ENCODE results near the gene PPP1R15A.
"Not testable (repeated sequence)": the region's sequence is repeated elsewhere in the genome, so short reads cannot be mapped to it uniquely, and the experiment has no call there.

The PPP1R15A gene

DNA sequence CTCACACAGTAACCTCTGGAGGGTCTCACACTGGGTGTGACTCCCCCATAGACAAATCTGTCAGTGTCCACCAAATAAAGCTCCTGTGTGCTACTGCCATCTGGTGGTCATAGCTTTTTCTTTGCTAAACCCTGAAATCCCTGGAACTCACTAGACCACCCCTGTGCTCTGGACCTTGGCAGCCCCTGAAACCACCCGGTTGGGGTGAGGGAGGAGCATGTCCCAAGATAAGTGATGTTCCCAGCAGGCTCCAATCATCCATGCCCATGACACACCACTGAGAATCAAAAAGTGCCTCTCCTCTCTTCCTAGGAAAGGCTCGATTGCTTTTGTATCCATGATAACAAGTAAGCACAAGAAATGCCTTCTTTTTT is 29.4 kb upstream of the PPP1R15A start:
- no peaks in the 10 kb centered on the region for H3K36me3 ChIP-seq (ENCODE audit: insufficient read depth, low read length)
- DNase-seq (peak; percentile 64), ATAC-seq (ENCODE audit: insufficient read depth, low read depth) (peak; percentile 86)
- H3K27ac ChIP-seq (ENCODE audit: low read length): no peak overlapping the region
- H3K4me1 ChIP-seq (ENCODE audit: insufficient read depth, low read length): no peaks in the 10 kb centered on the region
- H3K27me3 ChIP-seq (ENCODE audit: insufficient read depth, low read length, poor library complexity): no peaks in the 10 kb centered on the region
- TF ChIP-seq EZH2 (IDR thresholded peaks at IDR 0.05; ENCODE audit: borderline replicate concordance, low read depth, low read length, severe bottlenecking): no peak
- TF ChIP-seq, protein P1, sequence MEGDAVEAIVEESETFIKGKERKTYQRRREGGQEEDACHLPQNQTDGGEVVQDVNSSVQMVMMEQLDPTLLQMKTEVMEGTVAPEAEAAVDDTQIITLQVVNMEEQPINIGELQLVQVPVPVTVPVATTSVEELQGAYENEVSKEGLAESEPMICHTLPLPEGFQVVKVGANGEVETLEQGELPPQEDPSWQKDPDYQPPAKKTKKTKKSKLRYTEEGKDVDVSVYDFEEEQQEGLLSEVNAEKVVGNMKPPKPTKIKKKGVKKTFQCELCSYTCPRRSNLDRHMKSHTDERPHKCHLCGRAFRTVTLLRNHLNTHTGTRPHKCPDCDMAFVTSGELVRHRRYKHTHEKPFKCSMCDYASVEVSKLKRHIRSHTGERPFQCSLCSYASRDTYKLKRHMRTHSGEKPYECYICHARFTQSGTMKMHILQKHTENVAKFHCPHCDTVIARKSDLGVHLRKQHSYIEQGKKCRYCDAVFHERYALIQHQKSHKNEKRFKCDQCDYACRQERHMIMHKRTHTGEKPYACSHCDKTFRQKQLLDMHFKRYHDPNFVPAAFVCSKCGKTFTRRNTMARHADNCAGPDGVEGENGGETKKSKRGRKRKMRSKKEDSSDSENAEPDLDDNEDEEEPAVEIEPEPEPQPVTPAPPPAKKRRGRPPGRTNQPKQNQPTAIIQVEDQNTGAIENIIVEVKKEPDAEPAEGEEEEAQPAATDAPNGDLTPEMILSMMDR (IDR thresholded peaks at IDR 0.05; ENCODE audit: borderline replicate concordance, extremely low read depth, low read length, poor library complexity, severe bottlenecking): peak; percentile 91
- H3K4me3 ChIP-seq (ENCODE audit: low read depth in 1 of 2, low read length in 2 of 2): no peak overlapping the region
- no peaks in the 10 kb centered on the region for H3K79me2 ChIP-seq (ENCODE audit: insufficient read depth, low read length)
- no peaks in the 10 kb centered on the region for H3K9me3 ChIP-seq (ENCODE audit: insufficient read depth, low read length, severe bottlenecking)
- no peak overlapping the region for H2AFZ ChIP-seq (ENCODE audit: low read depth, low read length)
- no peak overlapping the region for H3K9ac ChIP-seq (ENCODE audit: low read depth, low read length)
- no peak overlapping the region for H3K4me2 ChIP-seq (ENCODE audit: insufficient read depth, low read length)
- H4K20me1 ChIP-seq (ENCODE audit: insufficient read depth, low read length): no peaks in the 10 kb centered on the region

GRCh38 chr19:48844472-48844871 is 27.7 kb upstream of the PPP1R15A start:
- no peak for DNase-seq
- no peak for ATAC-seq (ENCODE audit: insufficient read depth, low read depth)
- Histone ChIP-seq H3K4me3 (ENCODE audit: low read depth in 1 of 2, low read length in 2 of 2) (no peak overlapping the region), H3K36me3 (ENCODE audit: insufficient read depth, low read length) (no peaks in the 10 kb centered on the region), H3K27ac (ENCODE audit: low read length) (no peak overlapping the region), H3K4me1 (ENCODE audit: insufficient read depth, low read length) (no peaks in the 10 kb centered on the region), H3K4me2 (ENCODE audit: insufficient read depth, low read length) (no peak overlapping the region), H3K9ac (ENCODE audit: low read depth, low read length) (no peak overlapping the region), H2AFZ (ENCODE audit: low read depth, low read length) (no peak overlapping the region), H3K79me2 (ENCODE audit: insufficient read depth, low read length) (no peaks in the 10 kb centered on the region), H3K9me3 (ENCODE audit: insufficient read depth, low read length, severe bottlenecking) (no peaks in the 10 kb centered on the region), H4K20me1 (ENCODE audit: insufficient read depth, low read length) (no peaks in the 10 kb centered on the region), H3K27me3 (ENCODE audit: insufficient read depth, low read length, poor library complexity) (no peaks in the 10 kb centered on the region)
- TF ChIP-seq, protein P1 (IDR thresholded peaks at IDR 0.05; ENCODE audit: borderline replicate concordance, extremely low read depth, low read length, poor library complexity, severe bottlenecking): no peak
- TF ChIP-seq EZH2 (IDR thresholded peaks at IDR 0.05; ENCODE audit: borderline replicate concordance, low read depth, low read length, severe bottlenecking): no peak

- H3K9ac ChIP-seq (ENCODE audit: low read depth, low read length): no peak overlapping the region
- no peak for TF ChIP-seq EZH2 (IDR thresholded peaks at IDR 0.05; ENCODE audit: borderline replicate concordance, low read depth, low read length, severe bottlenecking)
- no peak overlapping the region for H3K4me2 ChIP-seq (ENCODE audit: insufficient read depth, low read length)
- H4K20me1 ChIP-seq (ENCODE audit: insufficient read depth, low read length): no peaks in the 10 kb centered on the region
- H2AFZ ChIP-seq (ENCODE audit: low read depth, low read length): no peak overlapping the region
- H3K27ac ChIP-seq (ENCODE audit: low read length): no peak overlapping the region
- H3K4me3 ChIP-seq (ENCODE audit: low read depth in 1 of 2, low read length in 2 of 2): no peak overlapping the region
- H3K79me2 ChIP-seq (ENCODE audit: insufficient read depth, low read length): no peaks in the 10 kb centered on the region
- no peaks in the 10 kb centered on the region for H3K4me1 ChIP-seq (ENCODE audit: insufficient read depth, low read length)
- no peak for ATAC-seq (ENCODE audit: insufficient read depth, low read depth)
- DNase-seq: no peak
- no peaks in the 10 kb centered on the region for H3K9me3 ChIP-seq (ENCODE audit: insufficient read depth, low read length, severe bottlenecking)
- no peaks in the 10 kb centered on the region for H3K36me3 ChIP-seq (ENCODE audit: insufficient read depth, low read length)
- no peaks in the 10 kb centered on the region for H3K27me3 ChIP-seq (ENCODE audit: insufficient read depth, low read length, poor library complexity)
Measured at GRCh38 chr19:48845384-48845783, 26.8 kb upstream of the PPP1R15A start.

GRCh38 chr19:48846659-48847058 is 25.6 kb upstream of the PPP1R15A start:
- DNase-seq; H3K36me3 ChIP-seq (ENCODE audit: insufficient read depth, low read length); H3K4me2 ChIP-seq (ENCODE audit: insufficient read depth, low read length); H3K27me3 ChIP-seq (ENCODE audit: insufficient read depth, low read length, poor library complexity); ATAC-seq (ENCODE audit: insufficient read depth, low read depth); H2AFZ ChIP-seq (ENCODE audit: low read depth, low read length); H3K27ac ChIP-seq (ENCODE audit: low read length); H3K9me3 ChIP-seq (ENCODE audit: insufficient read depth, low read length, severe bottlenecking); H3K4me1 ChIP-seq (ENCODE audit: insufficient read depth, low read length); H3K9ac ChIP-seq (ENCODE audit: low read depth, low read length); H4K20me1 ChIP-seq (ENCODE audit: insufficient read depth, low read length); H3K4me3 ChIP-seq (ENCODE audit: low read depth in 1 of 2, low read length in 2 of 2); H3K79me2 ChIP-seq (ENCODE audit: insufficient read depth, low read length): not testable (repeated sequence)

Measured in DND-41 (cell line).